HCT116 (cell line): ENCODE measurements around the gene GRHL3.
A peak's percentile ranks its signal among the peaks of the same experiment; 100 is the strongest.

Source experiments
- ATF3 ChIP-seq: IDR thresholded peaks from 2 replicates; pipeline ENCODE4 v1.6.1; 2012
- CTCF ChIP-seq, 3 experiments: fragments of 200-600 bp in 1 of 3; sonication (generic) in 1 of 3; IDR thresholded peaks in 2 of 3; conservative IDR thresholded peaks in 1 of 3; 2 replicates each; pipeline ENCODE4 v1.5.1; 2012 to 2017; ENCODE audit warnings: low read depth in 2 of 3, low read length in 2 of 3, antibody characterized with exemption in 1 of 3, borderline replicate concordance in 1 of 3, control low read depth in 1 of 3, mild to moderate bottlenecking in 1 of 3, mixed read lengths in 1 of 3, mixed run types in 1 of 3, moderate library complexity in 1 of 3; ENCODE audit not compliant: insufficient read depth in 1 of 3
- EGR1 ChIP-seq: IDR thresholded peaks from 2 replicates; pipeline ENCODE4 v1.6.1; 2012; ENCODE audit warnings: low read depth
- EZH2 ChIP-seq: fragments of 200-600 bp; sonication (generic); IDR thresholded peaks from 2 replicates; pipeline ENCODE4 v1.6.1; 2017; ENCODE audit warnings: antibody characterized with exemption, mixed run types
- EZH2phosphoT487 ChIP-seq: fragments of 200-600 bp; IDR thresholded peaks from 2 replicates; pipeline ENCODE4 v1.6.1; 2018; ENCODE audit warnings: antibody characterized with exemption, borderline replicate concordance
- JUND ChIP-seq: IDR thresholded peaks from 2 replicates; pipeline ENCODE4 v1.6.1; 2012
- MAX ChIP-seq: IDR thresholded peaks from 2 replicates; pipeline ENCODE4 v1.6.1; 2012
- POLR2A ChIP-seq: IDR thresholded peaks from 2 replicates; pipeline ENCODE4 v1.7.0; 2011; ENCODE audit warnings: borderline replicate concordance; ENCODE audit not compliant: insufficient read depth, insufficient read length; ENCODE audit errors: extremely low read depth
- POLR2AphosphoS5 ChIP-seq: IDR thresholded peaks from 2 replicates; pipeline ENCODE4 v1.6.1; 2011; ENCODE audit warnings: mild to moderate bottlenecking, low read depth, low read length, moderate library complexity
- RAD21 ChIP-seq: IDR thresholded peaks from 2 replicates; pipeline ENCODE4 v1.6.1; 2012; ENCODE audit warnings: low read depth, mild to moderate bottlenecking
- SRF ChIP-seq: IDR thresholded peaks from 2 replicates; pipeline ENCODE4 v1.6.1; 2012; ENCODE audit warnings: low read depth
- TCF7L2 ChIP-seq: IDR thresholded peaks from 2 replicates; pipeline ENCODE4 v1.7.0; 2011; ENCODE audit warnings: borderline replicate concordance, inconsistent platforms; ENCODE audit not compliant: insufficient read depth, insufficient read length; ENCODE audit errors: extremely low read depth
- YY1 ChIP-seq: IDR thresholded peaks from 2 replicates; pipeline ENCODE4 v1.6.1; 2011; ENCODE audit warnings: low read length, low read depth, moderate library complexity, mild to moderate bottlenecking; ENCODE audit not compliant: insufficient replicate concordance; ENCODE audit errors: extremely low read depth
- ZBTB33 ChIP-seq: IDR thresholded peaks from 2 replicates; pipeline ENCODE4 v1.6.1; 2011; ENCODE audit warnings: mild to moderate bottlenecking, low read length, moderate library complexity; ENCODE audit not compliant: insufficient replicate concordance; ENCODE audit errors: extremely low read depth

- no peak for TF ChIP-seq CTCF (IDR thresholded peaks at IDR 0.05 in 2 of 3, conservative IDR thresholded peaks at IDR 0.05 in 1 of 3; ENCODE audit: borderline replicate concordance in 1 of 3, insufficient read depth in 1 of 3, low read depth in 2 of 3, low read length in 2 of 3)
- TF ChIP-seq EZH2phosphoT487: no peak
- TF ChIP-seq POLR2AphosphoS5: no peak
- TF ChIP-seq POLR2A: no peak
- TF ChIP-seq YY1: no peak
- peak; percentile 8 for TF ChIP-seq TCF7L2
- no peak for TF ChIP-seq SRF
- TF ChIP-seq JUND: peak; percentile 73
- no peak for TF ChIP-seq EGR1
- no peak for TF ChIP-seq EZH2
- no peak for TF ChIP-seq ATF3
- TF ChIP-seq RAD21: no peak
- TF ChIP-seq ZBTB33: no peak
- peak; percentile 64 for TF ChIP-seq MAX
Observed at GRCh38 chr1:24317081-24317480, 2.1 kb upstream of the GRHL3 start.
